ENCODE data around the gene PLCH1. TPM values are rescaled to one million over a fixed set of nuclear protein-coding genes. Genes with fewer than 3 reads are reported as not detected.

Gene PLCH1
- total and polyA plus RNA-seq, 9 donors: 0.04 to 6.3 (median 0.79) TPM

GRCh38 chr3:155714295-155714718 lies 30.6 kb downstream of the PLCH1 start:
- H3K36me3 ChIP-seq: no peaks in the 10 kb centered on the region
- no peaks in the 10 kb centered on the region for H3K27me3 ChIP-seq
- intact Hi-C loops (cut with DNase I): no loop called here
- H3K4me3 ChIP-seq: no peak overlapping the region
- no peak for DNase-seq
- no peak overlapping the region for H3K27ac ChIP-seq
- H3K4me1 ChIP-seq (ENCODE audit: insufficient read depth): no peaks in the 10 kb centered on the region
- TF ChIP-seq CTCF (IDR thresholded peaks at IDR 0.05): no peak
- TF ChIP-seq EP300 (IDR thresholded peaks at IDR 0.05): no peak
- no peak for TF ChIP-seq POLR2A (IDR thresholded peaks at IDR 0.05)
- 56 to 73% (median 71%) methylated on average over 5 of the region's 5 CpGs for WGBS, 3 donors
- no peaks in the 10 kb centered on the region for H3K9me3 ChIP-seq

GRCh38 chr3:155712008-155712407 lies 32.9 kb downstream of the PLCH1 start:
- Histone ChIP-seq H3K9me3 (no peaks in the 10 kb centered on the region), H3K27me3 (no peaks in the 10 kb centered on the region), H3K36me3 (no peaks in the 10 kb centered on the region), H3K4me1 (ENCODE audit: insufficient read depth) (no peaks in the 10 kb centered on the region), H3K27ac (no peak overlapping the region), H3K4me3 (no peak overlapping the region)
- intact Hi-C loops (cut with DNase I): no loop called here
- WGBS, 3 donors: 79 to 87% (median 85%) methylated on average over 1 of the region's 1 CpG
- no peak for DNase-seq
- TF ChIP-seq POLR2A (IDR thresholded peaks at IDR 0.05) (no peak), CTCF (IDR thresholded peaks at IDR 0.05) (no peak), EP300 (IDR thresholded peaks at IDR 0.05) (no peak)

- intact Hi-C loops (cut with DNase I): loop anchor here in 1 of 4 donors (5.0 kb wide), 1 partner anchor 353 kb away; no protein-coding TSS in a partner anchor
- H3K27me3 ChIP-seq: no peaks in the 10 kb centered on the region
- no peak for TF ChIP-seq EP300 (IDR thresholded peaks at IDR 0.05)
- no peak for TF ChIP-seq POLR2A (IDR thresholded peaks at IDR 0.05)
- H3K4me1 ChIP-seq (ENCODE audit: insufficient read depth): no peaks in the 10 kb centered on the region
- no peaks in the 10 kb centered on the region for H3K9me3 ChIP-seq
- 65 to 74% (median 73%) methylated on average over 4 of the region's 4 CpGs for WGBS, 3 donors
- no peaks in the 10 kb centered on the region for H3K36me3 ChIP-seq
- no peak for DNase-seq
- no peak overlapping the region for H3K4me3 ChIP-seq
- no peak overlapping the region for H3K27ac ChIP-seq
These were observed 39.9 kb downstream of the PLCH1 start for GRCh38 chr3:155704771-155705559.

GRCh38 chr3:155704061-155704460 lies 40.8 kb downstream of the PLCH1 start:
- no peaks in the 10 kb centered on the region for H3K9me3 ChIP-seq
- H3K36me3 ChIP-seq: no peaks in the 10 kb centered on the region
- H3K27ac ChIP-seq: no peak overlapping the region
- 83 to 86% (median 84%) methylated on average over 6 of the region's 6 CpGs for WGBS, 3 donors
- intact Hi-C loops (cut with DNase I): loop anchor here in 1 of 4 donors (5.0 kb wide), 1 partner anchor 352 kb away; no protein-coding TSS in a partner anchor
- no peak overlapping the region for H3K4me3 ChIP-seq
- no peak for DNase-seq
- H3K27me3 ChIP-seq: no peaks in the 10 kb centered on the region
- H3K4me1 ChIP-seq (ENCODE audit: insufficient read depth): no peaks in the 10 kb centered on the region
- TF ChIP-seq EP300 (IDR thresholded peaks at IDR 0.05) (no peak), POLR2A (IDR thresholded peaks at IDR 0.05) (no peak), CTCF (IDR thresholded peaks at IDR 0.05) (no peak)

Data from ovary (tissue), 9 donors.